Osteoblast (primary cell): ENCODE data around the gene B3GALT2. TPM values are rescaled to one million over a fixed set of nuclear protein-coding genes. Genes with fewer than 3 reads are reported as not detected.
A peak's percentile ranks its signal among the peaks of the same experiment; 100 is the strongest.

Experiments used
- DNase-seq: peaks from one replicate; pipeline ENCODE4 v3.0.0; 2011; ENCODE audit warnings: low spot score, mixed read lengths; ENCODE audit not compliant: insufficient read length; ENCODE audit errors: missing footprints
- H2AFZ ChIP-seq: 2 replicates; pipeline ENCODE4 v1.6.0; 2011; ENCODE audit warnings: mild to moderate bottlenecking, low read length
- H3K27ac ChIP-seq: 2 replicates; pipeline ENCODE4 v1.5.1; 2011; ENCODE audit warnings: mild to moderate bottlenecking, low read depth, low read length, moderate library complexity
- H3K27me3 ChIP-seq: 2 replicates; pipeline ENCODE4 v1.6.0; 2012; ENCODE audit warnings: mild to moderate bottlenecking, control low read depth, inconsistent platforms, low read length, moderate library complexity; ENCODE audit not compliant: insufficient read depth
- H3K36me3 ChIP-seq: 2 replicates; pipeline ENCODE4 v1.5.1; 2011; ENCODE audit warnings: mild to moderate bottlenecking, low read length, control low read depth, moderate library complexity; ENCODE audit not compliant: insufficient read depth
- H3K4me1 ChIP-seq: 2 replicates; pipeline ENCODE4 v1.5.1; 2011; ENCODE audit warnings: mild to moderate bottlenecking, low read length, control low read depth, moderate library complexity; ENCODE audit not compliant: insufficient read depth
- H3K4me2 ChIP-seq: 2 replicates; pipeline ENCODE4 v1.6.0; 2011; ENCODE audit warnings: mild to moderate bottlenecking, low read length; ENCODE audit not compliant: insufficient read depth
- H3K4me3 ChIP-seq: fragments of 200-600 bp; sonication (generic); 3 replicates; pipeline ENCODE4 v1.5.1; 2012; ENCODE audit warnings: mild to moderate bottlenecking, low read length, inconsistent platforms; ENCODE audit not compliant: insufficient read depth
- H3K79me2 ChIP-seq: 2 replicates; pipeline ENCODE4 v1.6.0; 2012; ENCODE audit warnings: mild to moderate bottlenecking, low read length, control low read depth, inconsistent platforms; ENCODE audit not compliant: insufficient read depth
- H3K9me3 ChIP-seq: 2 replicates; pipeline ENCODE4 v1.5.1; 2011; ENCODE audit warnings: low read depth, low read length, control low read depth
- H4K20me1 ChIP-seq: 2 replicates; pipeline ENCODE4 v1.6.0; 2012; ENCODE audit warnings: mild to moderate bottlenecking, low read length, control low read depth; ENCODE audit not compliant: insufficient read depth
- CTCF ChIP-seq: IDR thresholded peaks from 2 replicates; pipeline ENCODE4 v1.5.1; 2011; ENCODE audit warnings: mild to moderate bottlenecking, low read depth, low read length, moderate library complexity; ENCODE audit errors: extremely low read depth
- total RNA-seq: library from RNA; depleted of rRNA; stranded (reverse); fragments of >200 nt; gene quantifications from 2 replicates; pipeline ENCODE4 v1.2.3, GENCODE V29; 2012

B3GALT2 gene
- total RNA-seq, 1 donor: 2.2 TPM

- Histone ChIP-seq H3K27ac (no peak overlapping the region), H3K4me2 (no peak overlapping the region), H4K20me1 (peaks cover 3% of the 10 kb centered on the region), H3K4me3 (no peak overlapping the region), H3K27me3 (no peaks in the 10 kb centered on the region), H3K9me3 (no peaks in the 10 kb centered on the region), H3K4me1 (no peaks in the 10 kb centered on the region), H3K79me2 (peaks cover 35% of the 10 kb centered on the region), H2AFZ (no peak overlapping the region), H3K36me3 (peaks cover 43% of the 10 kb centered on the region)
- DNase-seq: no peak
- TF ChIP-seq CTCF: peak; percentile 50
These were observed 43.1 kb downstream of the B3GALT2 start for GRCh38 chr1:193143285-193143684.

- H3K4me2 ChIP-seq: no peak overlapping the region
- H3K4me1 ChIP-seq: no peaks in the 10 kb centered on the region
- no peak for DNase-seq
- no peak overlapping the region for H2AFZ ChIP-seq
- no peaks in the 10 kb centered on the region for H3K27me3 ChIP-seq
- H3K27ac ChIP-seq: no peak overlapping the region
- no peaks in the 10 kb centered on the region for H3K9me3 ChIP-seq
- H4K20me1 ChIP-seq: peaks cover 3% of the 10 kb centered on the region
- no peak for TF ChIP-seq CTCF
- H3K79me2 ChIP-seq: peaks cover 30% of the 10 kb centered on the region
- no peak overlapping the region for H3K4me3 ChIP-seq
- peaks cover 36% of the 10 kb centered on the region for H3K36me3 ChIP-seq
These were observed 44.0 kb downstream of the B3GALT2 start for GRCh38 chr1:193142409-193142808.

- TF ChIP-seq CTCF: no peak
- Histone ChIP-seq H3K79me2 (peaks cover 33% of the 10 kb centered on the region), H3K4me3 (no peak overlapping the region), H4K20me1 (peaks cover 3% of the 10 kb centered on the region), H3K27me3 (no peaks in the 10 kb centered on the region), H3K4me1 (no peaks in the 10 kb centered on the region), H3K9me3 (no peaks in the 10 kb centered on the region), H3K36me3 (peaks cover 36% of the 10 kb centered on the region), H3K4me2 (no peak overlapping the region), H2AFZ (no peak overlapping the region), H3K27ac (no peak overlapping the region)
- DNase-seq: no peak
These were observed 44.6 kb downstream of the B3GALT2 start for GRCh38 chr1:193141804-193142203.

GRCh38 chr1:193140254-193140653 is 46.2 kb downstream of the B3GALT2 start:
- no peaks in the 10 kb centered on the region for H3K4me1 ChIP-seq
- H3K36me3 ChIP-seq: peaks cover 42% of the 10 kb centered on the region
- no peak overlapping the region for H3K4me3 ChIP-seq
- H4K20me1 ChIP-seq: peaks cover 3% of the 10 kb centered on the region
- no peak overlapping the region for H3K4me2 ChIP-seq
- no peaks in the 10 kb centered on the region for H3K27me3 ChIP-seq
- TF ChIP-seq CTCF: no peak
- H3K9me3 ChIP-seq: no peaks in the 10 kb centered on the region
- H3K27ac ChIP-seq: no peak overlapping the region
- H3K79me2 ChIP-seq: peaks cover 29% of the 10 kb centered on the region
- DNase-seq: no peak
- no peak overlapping the region for H2AFZ ChIP-seq
